H9 (cell line): Measurements from ENCODE around the gene FHIP2A. TPM values are rescaled to one million over a fixed set of nuclear protein-coding genes. Genes with fewer than 3 reads are reported as not detected.

Experiments used
- DNase-seq: peaks from one replicate; pipeline ENCODE4 v3.0.0-alpha.2; 2017
- H2AFZ ChIP-seq: one replicate; pipeline ENCODE4 v1.6.1; 2013; ENCODE audit warnings: mild to moderate bottlenecking, low read length, control low read depth, moderate library complexity
- H2AK5ac ChIP-seq: 2 replicates; pipeline ENCODE4 v1.6.1; 2013; ENCODE audit warnings: low read length, control low read depth, mixed read lengths; ENCODE audit not compliant: insufficient read length
- H2BK120ac ChIP-seq: one replicate; pipeline ENCODE4 v1.6.1; 2013; ENCODE audit warnings: low read depth, mild to moderate bottlenecking, low read length, control low read depth, inconsistent platforms; ENCODE audit not compliant: poor library complexity, severe bottlenecking
- H2BK12ac ChIP-seq: 2 replicates; pipeline ENCODE4 v1.6.1; 2013; ENCODE audit warnings: low read length, control low read depth, mixed read lengths, low read depth; ENCODE audit not compliant: insufficient read length
- H2BK15ac ChIP-seq: 2 replicates; pipeline ENCODE4 v1.6.1; 2013; ENCODE audit warnings: low read depth, low read length, control low read depth
- H2BK20ac ChIP-seq: one replicate; pipeline ENCODE4 v1.6.1; 2013; ENCODE audit warnings: low read depth, mild to moderate bottlenecking, low read length, control low read depth, inconsistent platforms; ENCODE audit not compliant: poor library complexity, severe bottlenecking
- H2BK5ac ChIP-seq: 2 replicates; pipeline ENCODE4 v1.6.1; 2013; ENCODE audit warnings: low read length, control low read depth, mixed read lengths; ENCODE audit not compliant: insufficient read length
- H3K14ac ChIP-seq: 2 replicates; pipeline ENCODE4 v1.6.1; 2013; ENCODE audit warnings: low read length, control low read depth; ENCODE audit not compliant: insufficient read depth
- H3K18ac ChIP-seq: 2 replicates; pipeline ENCODE4 v1.6.1; 2013; ENCODE audit warnings: low read depth, mild to moderate bottlenecking, mixed read lengths, low read length, control low read depth; ENCODE audit not compliant: insufficient read length
- H3K23ac ChIP-seq: 2 replicates; pipeline ENCODE4 v1.6.1; 2013; ENCODE audit warnings: low read length, control low read depth, mixed read lengths, low read depth; ENCODE audit not compliant: insufficient read length
- H3K23me2 ChIP-seq: 2 replicates; pipeline ENCODE4 v1.6.1; 2013; ENCODE audit warnings: low read depth, mild to moderate bottlenecking, mixed read lengths, low read length, control low read depth; ENCODE audit not compliant: insufficient read length, poor library complexity, severe bottlenecking
- H3K27ac ChIP-seq: 2 replicates; pipeline ENCODE4 v1.5.1; 2013; ENCODE audit warnings: low read length, control low read depth, mixed read lengths, low read depth; ENCODE audit not compliant: insufficient read length
- H3K27me3 ChIP-seq: 2 replicates; pipeline ENCODE4 v1.6.1; 2013; ENCODE audit warnings: low read length, control low read depth, inconsistent platforms; ENCODE audit not compliant: insufficient read depth
- H3K4ac ChIP-seq: 2 replicates; pipeline ENCODE4 v1.6.1; 2013; ENCODE audit warnings: low read depth, mild to moderate bottlenecking, control low read depth, inconsistent platforms, low read length, moderate library complexity
- H3K4me1 ChIP-seq: 2 replicates; pipeline ENCODE4 v1.6.1; 2013; ENCODE audit warnings: low read length, control low read depth, inconsistent platforms; ENCODE audit not compliant: insufficient read depth
- H3K4me2 ChIP-seq: 2 replicates; pipeline ENCODE4 v1.6.1; 2013; ENCODE audit warnings: low read length, control low read depth, mixed read lengths; ENCODE audit not compliant: insufficient read length, insufficient read depth
- H3K56ac ChIP-seq: 2 replicates; pipeline ENCODE4 v1.6.1; 2013; ENCODE audit warnings: low read depth, mild to moderate bottlenecking, mixed read lengths, low read length, control low read depth; ENCODE audit not compliant: insufficient read length
- H3K79me1 ChIP-seq: 2 replicates; pipeline ENCODE4 v1.6.1; 2013; ENCODE audit warnings: low read depth, mild to moderate bottlenecking, moderate library complexity, low read length, control low read depth, inconsistent platforms; ENCODE audit not compliant: insufficient read depth, poor library complexity, severe bottlenecking
- H3K79me2 ChIP-seq: 2 replicates; pipeline ENCODE4 v1.6.1; 2013; ENCODE audit warnings: low read length, control low read depth, inconsistent platforms; ENCODE audit not compliant: insufficient read depth
- H3K9ac ChIP-seq: 2 replicates; pipeline ENCODE4 v1.6.1; 2013; ENCODE audit warnings: low read length, control low read depth, mixed read lengths; ENCODE audit not compliant: insufficient read length; ENCODE audit errors: extremely low read depth
- H3K9me3 ChIP-seq: one replicate; pipeline ENCODE4 v1.6.1; 2013; ENCODE audit warnings: low read depth, low read length, inconsistent platforms; ENCODE audit not compliant: control insufficient read depth
- H3T11ph ChIP-seq: one replicate; pipeline ENCODE4 v1.6.1; 2013; ENCODE audit warnings: mild to moderate bottlenecking, low read length, control low read depth, inconsistent platforms
- H4K20me1 ChIP-seq: one replicate; pipeline ENCODE4 v1.6.1; 2013; ENCODE audit not compliant: control insufficient read depth, insufficient read length, insufficient read depth
- H4K5ac ChIP-seq: 2 replicates; pipeline ENCODE4 v1.6.1; 2013; ENCODE audit warnings: low read depth, mild to moderate bottlenecking, mixed read lengths, low read length, control low read depth; ENCODE audit not compliant: insufficient read length
- H4K8ac ChIP-seq: replicated peaks from 2 replicates; pipeline ENCODE4 v1.6.1; 2013; ENCODE audit warnings: low read length, control low read depth, mixed read lengths, low read depth; ENCODE audit not compliant: insufficient read length
- H4K91ac ChIP-seq: 2 replicates; pipeline ENCODE4 v1.6.1; 2013; ENCODE audit warnings: low read depth, mild to moderate bottlenecking, moderate library complexity, mixed read lengths, low read length, control low read depth; ENCODE audit not compliant: insufficient read length
- H3K27ac Mint-ChIP-seq, 3 experiments: 2 replicates in 2 of 3; 3 replicates in 1 of 3; pipeline ENCODE4 v1.8.0; 2020 to 2021; ENCODE audit warnings: mixed read lengths in 3 of 3, mild to moderate bottlenecking in 1 of 3, moderate library complexity in 1 of 3
- H3K27me3 Mint-ChIP-seq: 2 replicates; pipeline ENCODE4 v1.8.0; 2021; ENCODE audit warnings: low read depth, mild to moderate bottlenecking, moderate library complexity, mixed read lengths
- H3K36me3 Mint-ChIP-seq, 3 experiments: 2 replicates in 2 of 3; 3 replicates in 1 of 3; pipeline ENCODE4 v1.8.0; 2020 to 2021; ENCODE audit warnings: low read depth in 3 of 3, mixed read lengths in 3 of 3; ENCODE audit not compliant: insufficient read depth in 1 of 3
- H3K4me1 Mint-ChIP-seq, 2 experiments: 2 replicates each; pipeline ENCODE4 v1.8.0; 2020; ENCODE audit warnings: mixed read lengths in 2 of 2
- H3K4me3 Mint-ChIP-seq, 2 experiments: 2 replicates in 1 of 2; 3 replicates in 1 of 2; pipeline ENCODE4 v1.8.0; 2020 to 2021; ENCODE audit warnings: mild to moderate bottlenecking in 2 of 2, mixed read lengths in 2 of 2, moderate library complexity in 1 of 2
- H3K9me3 Mint-ChIP-seq, 2 experiments: 2 replicates in 1 of 2; 3 replicates in 1 of 2; pipeline ENCODE4 v1.8.0; 2020; ENCODE audit warnings: mild to moderate bottlenecking in 2 of 2, mixed read lengths in 2 of 2, moderate library complexity in 1 of 2
- WGBS: extraction: QIAGEN DNeasy Blood & Tissue Kit; methylation state at CpG from one replicate; pipeline ENCODE4 v1.1.7; 2013; ENCODE audit warnings: missing lambda C conversion rate, low lambda C conversion rate, mixed read lengths; ENCODE audit not compliant: insufficient read length; ENCODE audit errors: extremely low coverage; 5-methylcytosine and 5-hydroxymethylcytosine counted together
- total RNA-seq: library from RNA; stranded (reverse); gene quantifications from 2 replicates; pipeline ENCODE4 v1.2.1, GENCODE V29; 2021
- TF ChIP-seq, protein P1 (sequence below): fragments of 200-600 bp; sonication (generic); conservative IDR thresholded peaks from 3 replicates; pipeline ENCODE4 v1.8.0; 2021; ENCODE audit warnings: antibody characterized with exemption, mild to moderate bottlenecking

Gene FHIP2A
- total RNA-seq, 1 experiment from 2014 or later, result 14.8 TPM

DNA sequence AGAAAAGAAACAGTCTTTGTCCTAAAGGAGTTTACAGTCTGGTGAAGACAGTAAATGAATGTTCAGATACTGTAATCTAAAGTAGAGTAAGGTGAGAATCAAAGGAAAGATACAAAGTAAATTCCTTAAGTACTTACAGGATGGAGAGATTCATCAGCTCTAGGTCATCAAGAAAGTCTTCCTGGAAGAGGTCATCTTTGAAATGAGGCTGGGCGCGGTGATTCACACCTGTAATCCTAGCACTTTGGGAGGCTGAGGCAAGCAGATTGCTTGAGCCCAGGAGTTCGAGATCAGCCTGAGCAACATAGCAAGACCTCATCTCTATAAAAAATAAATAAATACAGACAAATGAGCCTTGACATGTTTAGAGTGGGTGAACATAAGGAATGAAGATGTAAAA lies 18.3 kb downstream of the FHIP2A start:
- H4K91ac ChIP-seq, result no peak overlapping the region
- no peak overlapping the region for H3K4ac ChIP-seq
- no peak overlapping the region for H3T11ph ChIP-seq
- no peak overlapping the region for H2BK5ac ChIP-seq
- H3K27ac ChIP-seq, result no peak overlapping the region
- Mint-ChIP-seq H3K27me3 (no peaks in the 10 kb centered on the region), H3K27ac (no peak overlapping the region), H3K9me3 (peaks cover 0 to 3% of the 10 kb centered on the region in 2 experiments; a peak in 2 of 5 replicates), H3K4me3 (no peak overlapping the region), H3K36me3 (peaks cover 18 to 56% (median 48%) of the 10 kb centered on the region in 3 experiments), H3K4me1 (no peaks in the 10 kb centered on the region)
- H4K20me1 ChIP-seq, result no peaks in the 10 kb centered on the region
- no peak overlapping the region for H2AFZ ChIP-seq
- no peak overlapping the region for H2BK20ac ChIP-seq
- no peak overlapping the region for H2BK12ac ChIP-seq
- H3K23me2 ChIP-seq, result no peaks in the 10 kb centered on the region
- H3K9me3 ChIP-seq, result no peaks in the 10 kb centered on the region
- no peak overlapping the region for H3K18ac ChIP-seq
- DNase-seq, result no peak
- no peak overlapping the region for H4K5ac ChIP-seq
- H3K56ac ChIP-seq, result no peak overlapping the region
- TF ChIP-seq, protein P1, sequence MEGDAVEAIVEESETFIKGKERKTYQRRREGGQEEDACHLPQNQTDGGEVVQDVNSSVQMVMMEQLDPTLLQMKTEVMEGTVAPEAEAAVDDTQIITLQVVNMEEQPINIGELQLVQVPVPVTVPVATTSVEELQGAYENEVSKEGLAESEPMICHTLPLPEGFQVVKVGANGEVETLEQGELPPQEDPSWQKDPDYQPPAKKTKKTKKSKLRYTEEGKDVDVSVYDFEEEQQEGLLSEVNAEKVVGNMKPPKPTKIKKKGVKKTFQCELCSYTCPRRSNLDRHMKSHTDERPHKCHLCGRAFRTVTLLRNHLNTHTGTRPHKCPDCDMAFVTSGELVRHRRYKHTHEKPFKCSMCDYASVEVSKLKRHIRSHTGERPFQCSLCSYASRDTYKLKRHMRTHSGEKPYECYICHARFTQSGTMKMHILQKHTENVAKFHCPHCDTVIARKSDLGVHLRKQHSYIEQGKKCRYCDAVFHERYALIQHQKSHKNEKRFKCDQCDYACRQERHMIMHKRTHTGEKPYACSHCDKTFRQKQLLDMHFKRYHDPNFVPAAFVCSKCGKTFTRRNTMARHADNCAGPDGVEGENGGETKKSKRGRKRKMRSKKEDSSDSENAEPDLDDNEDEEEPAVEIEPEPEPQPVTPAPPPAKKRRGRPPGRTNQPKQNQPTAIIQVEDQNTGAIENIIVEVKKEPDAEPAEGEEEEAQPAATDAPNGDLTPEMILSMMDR, result no peak
- no peaks in the 10 kb centered on the region for H3K79me1 ChIP-seq
- no peak overlapping the region for H2BK120ac ChIP-seq
- H3K9ac ChIP-seq, result no peak overlapping the region
- no peaks in the 10 kb centered on the region for H3K27me3 ChIP-seq
- no CpG with 5 or more reads among the region's 3 CpGs for WGBS
- no peak overlapping the region for H4K8ac ChIP-seq
- H3K79me2 ChIP-seq, result no peaks in the 10 kb centered on the region
- no peak overlapping the region for H3K14ac ChIP-seq
- no peak overlapping the region for H2BK15ac ChIP-seq
- H3K4me1 ChIP-seq, result no peaks in the 10 kb centered on the region
- H2AK5ac ChIP-seq, result no peak overlapping the region
- H3K4me2 ChIP-seq, result no peak overlapping the region
- no peak overlapping the region for H3K23ac ChIP-seq
